Endothelial cell (in vitro differentiated cells): ENCODE data around the gene TPM4. TPM values are rescaled to one million over a fixed set of nuclear protein-coding genes. Genes with fewer than 3 reads are reported as not detected.
"Not testable (repeated sequence)": the region's sequence is repeated elsewhere in the genome, so short reads cannot be mapped to it uniquely, and the experiment has no call there.

Source experiments
- DNase-seq: peaks from one replicate; pipeline ENCODE4 v3.0.0; 2021; ENCODE audit warnings: low spot score
- H3K27ac Mint-ChIP-seq: one replicate; pipeline ENCODE4 v1.8.0; 2021; ENCODE audit warnings: mixed read lengths, inconsistent platforms; ENCODE audit not compliant: unreplicated experiment
- H3K27me3 Mint-ChIP-seq: one replicate; pipeline ENCODE4 v1.8.0; 2021; ENCODE audit warnings: mild to moderate bottlenecking, moderate library complexity, mixed read lengths, inconsistent platforms; ENCODE audit not compliant: unreplicated experiment
- H3K36me3 Mint-ChIP-seq: one replicate; pipeline ENCODE4 v1.8.0; 2021; ENCODE audit warnings: mild to moderate bottlenecking, low read depth, mixed read lengths, inconsistent platforms; ENCODE audit not compliant: unreplicated experiment
- H3K4me1 Mint-ChIP-seq: one replicate; pipeline ENCODE4 v1.8.0; 2021; ENCODE audit warnings: mild to moderate bottlenecking, mixed read lengths, inconsistent platforms; ENCODE audit not compliant: unreplicated experiment
- H3K4me3 Mint-ChIP-seq: one replicate; pipeline ENCODE4 v1.8.0; 2021; ENCODE audit warnings: mild to moderate bottlenecking, mixed read lengths, inconsistent platforms; ENCODE audit not compliant: unreplicated experiment
- H3K9me3 Mint-ChIP-seq: one replicate; pipeline ENCODE4 v1.8.0; 2021; ENCODE audit warnings: mixed read lengths, inconsistent platforms; ENCODE audit not compliant: unreplicated experiment
- CTCF ChIP-seq: fragments of 200-600 bp; sonication (generic); IDR thresholded peaks from one replicate; pipeline ENCODE4 v1.5.0; 2021; ENCODE audit warnings: antibody characterized with exemption; ENCODE audit not compliant: unreplicated experiment
- long read RNA-seq: library from polyadenylated mRNA; unstranded; transcript quantifications from one replicate; pipeline ENCODE4 v2.0.0, GENCODE V29; 2020; ENCODE audit not compliant: unreplicated experiment
- total RNA-seq: library from RNA; stranded (reverse); fragmentation: NEBNext Ultra II Directional; extraction: Animal tissue kit (Norgen Biotek cat#: 25700); gene quantifications from one replicate; pipeline ENCODE4 v1.2.1, GENCODE V29; 2021; ENCODE audit not compliant: unreplicated experiment

TPM4 gene
- total RNA-seq = 644 TPM
- long read RNA-seq, transcript TPM4-213 (1 exons, 2,672 nt) = minor isoform, 6 of 383 reads
- long read RNA-seq, transcript TPM4-201 (8 exons, 2,666 nt) = major isoform, 355 of 383 reads
- long read RNA-seq, partial matches to known transcripts = 9 of 383 reads
- long read RNA-seq, other reads (novel, unspliced or antisense) = 13 of 383 reads

- peak within 1 kb of the TSS; percentile 98 for H3K27ac Mint-ChIP-seq
- DNase-seq = peak; percentile 87
- no peak for TF ChIP-seq CTCF
- peaks cover 36% of the 10 kb centered on the region for H3K36me3 Mint-ChIP-seq
- H3K27me3 Mint-ChIP-seq = peaks cover 27% of the 10 kb centered on the region
- peaks cover 52% of the 10 kb centered on the region for H3K4me1 Mint-ChIP-seq
- H3K4me3 Mint-ChIP-seq = peak within 1 kb of the TSS; percentile 98
- H3K9me3 Mint-ChIP-seq = no peaks in the 10 kb centered on the region
Observed at GRCh38 chr19:16076154-16076957, at the start of gene TPM4. Gene TPM4 (plus strand): TSS chr19:16076495. CDS start chr19:16076566, 71 bp downstream.

- Mint-ChIP-seq H3K4me1 (no peaks in the 10 kb centered on the region), H3K4me3 (no peak overlapping the region), H3K27me3 (peaks cover 7% of the 10 kb centered on the region), H3K36me3 (no peaks in the 10 kb centered on the region), H3K9me3 (peaks cover 17% of the 10 kb centered on the region), H3K27ac (no peak overlapping the region)
- no peak for TF ChIP-seq CTCF
- no peak for DNase-seq
Observed at GRCh38 chr19:16026756-16027155, 49.5 kb upstream of the TPM4 start.

GRCh38 chr19:16027528-16027927, 48.8 kb upstream of the TPM4 start:
- peaks cover 7% of the 10 kb centered on the region for H3K27me3 Mint-ChIP-seq
- H3K27ac Mint-ChIP-seq = no peak overlapping the region
- no peaks in the 10 kb centered on the region for H3K4me1 Mint-ChIP-seq
- H3K36me3 Mint-ChIP-seq = peaks cover 3% of the 10 kb centered on the region
- no peak overlapping the region for H3K4me3 Mint-ChIP-seq
- no peak for TF ChIP-seq CTCF
- H3K9me3 Mint-ChIP-seq = peaks cover 21% of the 10 kb centered on the region
- no peak for DNase-seq

GRCh38 chr19:16030155-16030554, 46.1 kb upstream of the TPM4 start:
- H3K9me3 Mint-ChIP-seq = peaks cover 27% of the 10 kb centered on the region
- not testable (repeated sequence) for H3K4me1 Mint-ChIP-seq, H3K4me3 Mint-ChIP-seq, H3K27ac Mint-ChIP-seq, H3K27me3 Mint-ChIP-seq, H3K36me3 Mint-ChIP-seq, DNase-seq

- Mint-ChIP-seq H3K27ac (no peak overlapping the region), H3K4me1 (no peaks in the 10 kb centered on the region), H3K4me3 (no peak overlapping the region), H3K9me3 (peaks cover 32% of the 10 kb centered on the region), H3K36me3 (peaks cover 7% of the 10 kb centered on the region), H3K27me3 (peaks cover 1% of the 10 kb centered on the region)
- no peak for DNase-seq
- no peak for TF ChIP-seq CTCF
Observed at GRCh38 chr19:16030964-16031871, 45.1 kb upstream of the TPM4 start.
